COLO668 (cell line): ENCODE results near the gene CA5B.
A peak's percentile ranks its signal among the peaks of the same experiment; 100 is the strongest.
"Not testable (repeated sequence)": the region's sequence is repeated elsewhere in the genome, so short reads cannot be mapped to it uniquely, and the experiment has no call there.

Experiments
- DNase-seq: peaks from one replicate; lab custom pipeline; 2025; ENCODE audit not compliant: unreplicated experiment; lab: John Stamatoyannopoulos, UW

The CA5B gene

DNA sequence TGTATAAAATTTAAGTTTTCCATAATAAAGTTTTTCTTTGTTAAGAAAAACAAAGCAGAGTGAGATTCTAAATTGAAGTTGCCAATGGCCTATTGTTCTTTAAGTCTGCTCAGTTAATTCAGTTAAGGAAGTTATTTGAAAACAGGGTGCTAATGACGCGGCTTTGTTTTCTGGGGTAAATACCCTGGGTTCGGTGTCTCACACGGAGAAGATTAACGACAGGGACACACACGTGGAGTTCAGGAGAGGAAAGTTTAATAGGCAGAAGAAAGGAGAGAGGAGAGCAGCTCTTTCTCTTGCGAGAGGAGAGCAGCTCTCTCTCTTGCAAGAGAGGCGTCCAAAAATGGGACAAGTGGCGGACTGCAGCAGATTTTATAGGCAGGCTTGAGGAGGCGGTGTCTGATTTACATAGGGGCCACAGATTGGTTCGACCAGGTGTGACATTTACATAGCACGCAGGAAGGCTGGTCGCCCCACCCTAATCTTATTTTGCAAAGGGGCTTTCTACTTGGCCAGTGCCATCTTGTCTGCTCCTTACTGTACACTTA, 9.6 kb downstream of the CA5B start:
- no peak for DNase-seq

DNA sequence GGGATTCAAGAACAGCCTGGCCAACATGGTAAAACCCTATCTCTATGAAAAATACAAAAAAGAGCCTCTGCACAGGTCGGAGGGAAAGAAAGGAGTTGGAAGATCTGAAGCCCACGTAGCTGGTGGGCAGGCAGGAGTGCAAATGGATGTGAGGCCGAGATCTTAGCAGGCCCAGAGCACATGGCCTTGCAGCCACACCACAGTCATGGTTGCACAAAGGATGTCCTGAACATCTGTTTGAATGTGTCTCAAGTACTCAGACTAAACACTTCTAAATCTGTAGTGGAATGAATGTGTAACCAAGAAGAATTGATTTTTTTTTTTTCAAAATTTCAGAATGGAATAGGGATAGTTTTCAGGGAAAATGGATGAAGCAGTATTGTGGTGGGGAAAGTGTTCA, 10.8 kb downstream of the CA5B start:
- DNase-seq, result no peak

DNA sequence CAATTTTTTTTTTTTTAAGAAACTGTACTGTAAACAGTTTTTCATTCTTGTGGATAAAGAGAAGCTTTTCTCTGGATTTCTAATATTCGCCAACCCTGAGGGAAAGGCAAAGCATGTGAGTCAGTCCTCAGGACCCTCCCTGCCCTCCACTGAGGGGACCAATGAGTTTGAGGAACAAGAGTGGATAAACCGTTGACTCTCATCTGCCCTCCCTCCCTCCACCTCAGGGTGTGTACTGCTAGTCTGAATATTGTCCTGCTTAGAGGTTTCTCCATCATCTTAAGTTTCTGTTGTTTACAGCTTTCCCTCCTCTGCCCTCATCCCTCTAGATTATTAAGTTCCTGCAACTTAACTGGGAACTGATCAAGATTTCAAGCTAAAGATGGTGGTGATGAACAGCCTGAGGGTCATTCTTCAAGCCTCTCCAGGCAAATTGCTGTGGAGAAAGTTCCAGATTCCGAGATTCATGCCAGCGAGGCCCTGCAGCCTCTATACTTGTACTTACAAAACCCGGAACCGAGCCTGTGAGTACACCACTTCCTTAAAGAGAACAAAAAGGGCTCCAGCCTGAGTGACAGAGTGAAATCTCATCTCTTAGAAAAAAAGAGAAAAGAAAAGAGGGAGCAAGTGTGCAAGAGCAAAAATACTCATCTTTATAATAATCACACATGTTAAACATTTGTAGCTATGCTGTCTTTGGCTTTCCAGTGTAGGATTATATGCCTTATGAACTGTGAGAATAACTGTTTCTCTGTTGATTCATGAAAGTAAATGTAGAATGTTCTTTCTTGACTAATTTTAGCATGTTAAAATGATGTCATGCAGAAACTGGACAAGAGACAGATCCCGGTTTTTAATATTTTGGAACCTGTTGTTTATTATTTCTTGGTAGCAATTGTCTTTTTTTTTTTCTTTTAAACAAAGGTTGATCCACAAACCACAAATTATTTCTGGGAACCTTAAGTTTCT, 11.9 kb downstream of the CA5B start:
- DNase-seq, result no peak

DNA sequence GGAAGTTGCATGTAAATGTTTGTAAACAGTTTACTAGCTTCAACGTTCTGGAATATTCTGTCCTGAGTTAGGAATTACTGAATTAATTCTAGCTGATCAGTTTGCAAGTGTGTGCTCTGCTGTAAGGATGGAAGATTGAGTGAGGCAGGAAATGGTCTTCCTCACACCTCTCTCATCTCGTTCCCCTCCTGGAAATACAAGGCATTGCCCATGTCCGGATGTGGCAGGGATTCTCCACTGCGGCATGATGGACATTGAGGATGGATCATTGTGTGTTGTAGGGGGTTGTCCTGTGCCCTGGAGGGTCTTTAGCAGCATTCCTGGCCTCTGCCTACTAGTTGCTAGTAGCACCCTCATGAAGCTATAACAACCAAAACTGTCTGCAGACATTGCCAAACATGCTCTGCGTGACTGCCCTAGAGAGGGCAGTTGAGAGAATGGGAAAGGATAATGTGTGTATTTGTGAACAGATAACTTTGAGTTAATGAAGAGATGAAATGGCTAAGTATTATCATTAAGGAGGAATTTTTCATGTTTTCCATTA, 12.6 kb downstream of the CA5B start:
- DNase-seq, result no peak

DNA sequence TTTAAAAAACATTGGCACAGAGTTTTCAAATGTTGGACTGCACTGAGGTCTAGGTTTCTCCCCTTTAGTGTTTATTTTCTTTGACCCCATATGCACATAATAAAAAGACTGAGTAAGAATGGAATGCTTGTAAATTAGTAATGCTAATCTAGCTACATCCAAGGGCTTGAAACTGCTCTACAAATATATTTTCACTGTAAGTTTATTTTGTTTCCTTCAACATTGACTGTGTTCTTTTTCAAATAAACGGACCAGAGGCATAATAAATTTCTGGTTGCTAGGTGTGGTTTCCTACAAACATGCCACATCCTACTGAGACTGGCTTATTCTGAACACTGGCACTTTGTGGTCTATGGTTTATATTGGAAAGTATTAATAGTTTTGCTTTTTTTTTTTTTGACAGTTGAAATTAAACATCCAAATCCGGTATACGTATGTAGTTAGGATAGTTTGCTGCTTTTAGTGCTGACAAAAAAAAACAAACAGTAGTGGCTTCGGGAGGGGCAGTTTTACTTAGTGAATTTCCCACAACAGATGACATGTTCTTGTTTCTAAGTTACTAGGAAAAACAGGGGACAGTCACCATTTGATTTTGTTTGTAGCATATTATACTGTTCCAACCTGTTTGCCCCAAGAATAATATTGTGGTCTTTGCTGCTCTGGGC, 13.2 kb downstream of the CA5B start:
- DNase-seq, result no peak

DNA sequence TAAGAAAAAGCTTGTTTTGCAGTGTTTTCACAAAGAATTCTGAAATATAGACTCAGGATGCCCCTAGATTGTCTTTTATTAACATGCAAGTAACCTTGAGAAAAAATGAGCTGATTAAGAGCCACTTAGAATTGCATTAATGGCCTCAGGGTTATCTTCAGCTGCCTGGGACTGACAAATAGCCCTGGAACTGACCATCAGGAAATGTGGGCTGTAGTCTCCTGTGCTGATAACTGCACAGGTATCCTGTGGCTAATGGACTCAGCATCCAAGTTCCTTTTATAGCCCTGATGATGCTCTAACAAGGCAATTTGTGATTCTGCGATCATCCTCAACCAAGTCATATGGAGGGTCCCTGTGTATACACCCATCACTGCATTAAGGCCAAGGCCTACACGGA, 17.0 kb downstream of the CA5B start:
- no peak for DNase-seq

DNA sequence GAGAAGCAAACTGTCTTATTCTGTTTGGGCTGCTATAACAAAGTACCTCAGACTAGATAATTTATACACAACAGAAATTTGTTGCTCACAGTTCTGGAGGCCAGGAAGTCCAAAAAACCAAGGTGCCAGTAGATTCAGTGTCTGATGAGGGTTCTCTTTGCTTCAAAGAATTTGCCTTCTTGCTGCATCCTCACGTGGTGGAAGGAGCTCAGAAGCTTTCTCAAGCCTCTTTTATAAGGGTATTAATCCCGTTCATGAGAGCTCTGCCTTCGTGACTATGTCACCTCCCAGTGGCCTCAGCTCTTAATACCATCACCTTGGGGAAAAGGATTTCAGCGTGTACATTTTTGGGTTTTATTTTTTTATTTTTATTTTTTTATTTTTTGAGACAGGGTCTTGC, 20.1 kb downstream of the CA5B start:
- no peak for DNase-seq

DNA sequence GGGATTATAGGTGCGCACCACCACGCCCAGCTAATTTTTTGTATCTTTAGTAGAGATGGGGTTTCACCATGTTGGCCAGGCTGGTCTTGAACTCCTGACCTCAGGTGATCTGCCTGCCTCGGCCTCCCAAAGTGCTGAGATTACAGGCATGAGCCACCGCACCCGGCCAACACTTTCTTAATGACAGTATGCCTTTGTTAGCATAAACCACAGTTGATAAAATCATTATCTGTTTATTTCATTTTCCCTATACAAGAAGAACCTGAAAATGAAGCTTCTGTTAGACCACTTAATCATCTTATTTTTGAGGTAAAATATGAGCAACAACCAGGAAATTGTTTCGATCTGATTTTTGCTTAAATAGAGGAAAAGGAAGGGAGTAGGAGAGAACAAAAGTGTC, 21.8 kb downstream of the CA5B start:
- DNase-seq, result not testable (repeated sequence)

DNA sequence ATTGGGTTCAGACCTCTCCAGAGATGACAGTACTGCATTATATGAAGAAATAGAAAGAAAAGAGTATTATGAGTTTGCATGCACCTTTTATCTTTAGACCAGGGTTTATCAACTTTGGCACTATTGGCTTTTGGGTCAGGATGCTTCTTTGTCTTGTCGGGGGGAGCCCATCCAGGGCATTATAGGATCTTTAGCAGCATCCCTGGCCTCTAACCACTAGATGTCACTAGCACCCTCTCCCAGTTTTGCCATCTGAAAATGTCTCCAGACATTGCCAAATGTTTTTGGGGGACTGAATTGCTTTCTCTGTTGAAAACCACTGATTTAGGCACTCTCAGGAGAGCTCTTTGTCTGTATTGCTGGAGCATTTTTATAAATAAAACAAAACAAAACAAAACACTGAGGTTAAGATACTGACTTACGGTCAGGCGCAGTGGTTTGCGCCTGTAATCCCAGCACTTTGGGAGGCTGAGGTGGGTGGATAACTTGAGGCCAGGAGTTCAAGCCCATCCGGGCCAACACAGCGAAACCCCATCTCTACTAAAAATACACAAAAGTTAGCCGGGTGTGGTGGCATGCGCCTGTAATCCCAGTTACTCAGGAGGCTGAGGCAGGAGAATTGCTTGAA, 23.6 kb downstream of the CA5B start:
- DNase-seq, result peak; percentile 3

DNA sequence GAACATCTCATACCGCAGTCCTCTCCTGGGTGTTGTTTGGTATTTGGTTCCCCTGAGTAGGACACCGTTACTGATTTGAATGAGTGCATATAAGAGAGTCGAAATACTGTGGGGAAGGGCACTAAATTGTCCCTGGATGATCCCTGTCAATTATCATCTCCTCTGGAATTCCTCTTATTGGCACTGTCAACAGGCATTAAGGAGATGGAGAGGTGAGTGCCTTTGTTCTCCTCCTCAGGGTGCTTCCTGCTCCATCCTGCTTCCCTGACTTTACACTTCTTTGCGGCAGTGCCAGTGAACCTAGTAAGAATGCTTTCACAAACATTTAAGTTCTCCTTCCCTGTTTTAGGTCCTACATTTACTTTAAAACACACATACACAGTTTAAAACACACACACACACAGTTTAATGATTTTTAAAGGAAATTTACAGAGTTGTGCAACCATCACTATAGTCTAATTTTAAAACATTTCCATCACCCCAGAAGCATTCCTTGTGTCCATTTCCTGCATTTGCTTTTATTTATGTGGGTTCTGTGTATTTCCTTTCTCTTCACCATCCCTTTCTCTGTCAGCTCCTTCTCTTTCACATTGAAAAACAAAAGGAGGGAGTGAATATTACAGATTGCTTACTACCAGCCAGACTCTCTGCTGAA, 31.4 kb downstream of the CA5B start:
- DNase-seq, result no peak

DNA sequence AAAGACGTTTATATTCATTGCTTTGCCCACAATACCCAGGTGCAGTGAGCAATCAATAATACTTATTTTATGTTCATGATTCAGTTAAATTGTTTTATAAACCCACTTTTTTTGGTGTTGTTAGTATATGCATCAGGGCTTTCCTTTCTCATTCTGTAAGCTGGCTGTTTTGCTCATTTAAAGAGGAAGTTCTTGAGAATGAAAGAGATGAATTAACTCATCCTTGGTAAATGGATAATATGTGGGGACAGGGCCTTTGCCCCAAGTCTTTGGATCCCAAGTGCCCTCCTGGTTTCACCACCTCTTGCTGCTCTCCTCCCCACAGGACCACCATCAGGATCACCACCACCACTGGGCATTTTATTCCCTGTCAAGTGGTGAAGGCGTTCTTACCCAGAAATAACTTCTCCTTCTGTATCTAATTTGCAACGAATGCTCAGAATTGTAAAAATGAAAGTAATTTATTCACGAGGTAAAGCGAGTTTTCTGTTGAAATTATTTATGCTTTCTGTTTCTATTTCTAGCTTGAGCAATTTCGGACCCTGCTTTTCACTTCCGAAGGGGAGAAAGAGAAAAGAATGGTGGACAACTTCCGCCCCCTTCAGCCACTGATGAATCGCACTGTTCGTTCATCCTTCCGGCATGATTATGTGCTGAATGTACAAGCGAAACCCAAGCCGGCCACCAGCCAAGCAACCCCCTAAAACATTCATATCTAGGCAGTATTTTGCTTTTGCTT, 44.1 kb downstream of the CA5B start:
- no peak for DNase-seq

DNA sequence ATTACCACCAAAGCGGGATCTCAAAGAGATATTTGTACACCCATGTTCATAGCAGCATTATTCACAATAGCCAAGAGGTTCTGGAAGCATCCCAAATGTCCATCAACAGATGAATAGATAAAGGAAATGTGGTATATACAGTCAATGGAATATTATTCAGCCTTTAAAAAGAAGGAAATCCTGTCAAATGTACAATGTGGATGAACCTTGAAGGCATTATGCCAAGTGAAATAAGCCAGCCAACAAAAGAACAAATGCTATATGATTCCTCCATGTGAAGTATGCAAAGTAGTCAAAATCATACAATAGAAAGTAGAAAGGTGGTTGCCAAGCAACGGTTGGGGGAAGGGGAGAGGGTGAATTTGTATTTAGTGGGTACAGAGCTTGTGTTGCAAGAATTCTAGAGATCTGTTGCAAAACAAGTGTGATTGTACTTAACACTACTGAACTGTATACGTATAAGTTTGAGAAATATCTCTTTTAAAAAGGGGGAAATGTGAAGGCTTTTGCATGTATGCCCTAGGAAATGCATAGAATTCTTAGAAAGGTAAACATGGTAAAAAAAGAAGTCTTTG, 47.2 kb downstream of the CA5B start:
- DNase-seq, result no peak

DNA sequence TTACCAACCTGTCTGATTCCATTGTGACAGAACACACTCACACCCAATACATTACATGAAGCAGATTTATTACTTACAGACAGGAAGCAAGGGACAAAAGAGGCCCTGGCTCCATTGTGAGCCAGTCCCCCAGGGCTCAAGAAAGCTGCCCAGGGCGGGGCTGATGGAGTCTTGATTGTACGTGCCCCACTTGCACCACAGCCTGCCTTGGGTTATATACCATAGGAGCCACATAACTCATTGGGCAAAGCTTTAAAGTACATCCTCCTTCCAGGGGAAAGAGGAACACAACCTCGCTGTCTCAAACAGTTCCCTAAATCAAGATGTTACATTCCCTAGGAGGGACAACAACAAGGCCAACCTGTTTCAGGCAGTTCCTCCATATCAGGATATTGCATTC, 48.8 kb downstream of the CA5B start:
- no peak for DNase-seq

DNA sequence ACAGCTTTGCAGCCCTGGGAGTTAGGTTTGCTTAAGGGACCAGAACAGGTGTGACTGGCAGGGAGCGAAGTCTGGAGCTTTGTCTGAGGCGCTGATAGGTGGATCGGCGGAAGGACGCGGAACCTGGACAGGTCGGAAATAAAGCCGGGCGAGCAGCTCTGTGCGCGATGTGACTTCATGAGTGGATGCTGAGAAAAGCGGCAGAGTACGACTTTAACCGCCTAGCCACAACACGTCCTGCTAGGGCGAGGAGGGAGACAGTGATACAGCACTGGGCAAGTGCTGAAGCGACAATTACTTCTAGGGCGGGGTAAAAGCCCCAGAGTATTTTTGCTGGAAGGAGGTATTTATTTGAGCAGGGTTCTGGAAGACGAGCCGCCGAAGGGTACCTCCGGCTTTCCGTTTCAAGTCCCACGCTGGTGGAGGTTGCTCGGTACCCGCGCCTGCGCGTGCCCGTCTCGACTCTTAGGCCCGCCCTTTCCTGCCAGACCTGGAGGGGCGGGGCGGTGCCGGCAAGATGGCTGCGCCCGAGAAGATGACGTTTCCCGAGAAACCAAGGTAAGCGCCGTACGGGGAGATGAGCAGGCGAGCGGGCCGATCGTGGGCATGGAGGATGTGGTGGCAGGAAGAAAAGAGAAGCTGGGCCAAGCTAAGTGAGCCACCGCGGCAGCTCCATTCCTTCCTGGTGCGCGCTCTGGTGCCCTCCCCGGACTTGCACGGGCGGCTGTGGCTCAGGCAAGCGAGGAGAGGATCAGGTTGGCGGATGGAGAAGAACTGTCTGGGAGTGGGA, 52.1 kb downstream of the CA5B start, which contains the start of gene ZRSR2:
ZRSR2 (plus strand) TSS at position 506 of the 790 bp plus-strand sequence; CDS start at position 518, 12 bp downstream.
- DNase-seq, result peak; percentile 90

DNA sequence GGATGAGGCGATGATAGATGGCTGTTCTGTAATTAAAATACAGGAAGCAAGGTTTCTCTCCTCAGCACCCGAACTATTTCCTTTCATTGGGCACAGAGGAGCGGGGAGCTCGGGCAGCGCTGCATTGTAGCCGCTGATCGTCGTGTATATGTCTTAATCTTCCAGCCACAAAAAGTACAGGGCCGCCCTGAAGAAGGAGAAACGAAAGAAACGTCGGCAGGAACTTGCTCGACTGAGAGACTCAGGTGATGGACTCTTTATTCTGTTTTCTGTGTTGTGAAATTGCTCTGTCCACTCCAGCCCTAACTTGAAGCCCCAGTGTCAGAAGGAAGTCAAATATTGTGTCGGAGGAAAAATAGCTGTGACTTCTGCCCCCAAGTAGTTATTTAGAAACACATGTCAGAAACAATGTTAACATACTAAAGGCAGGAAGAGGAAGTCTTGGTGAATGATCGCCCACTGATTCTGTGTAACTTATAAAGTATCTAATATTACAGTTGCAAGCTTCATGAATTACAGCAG, 52.8 kb downstream of the CA5B start:
- DNase-seq, result no peak

DNA sequence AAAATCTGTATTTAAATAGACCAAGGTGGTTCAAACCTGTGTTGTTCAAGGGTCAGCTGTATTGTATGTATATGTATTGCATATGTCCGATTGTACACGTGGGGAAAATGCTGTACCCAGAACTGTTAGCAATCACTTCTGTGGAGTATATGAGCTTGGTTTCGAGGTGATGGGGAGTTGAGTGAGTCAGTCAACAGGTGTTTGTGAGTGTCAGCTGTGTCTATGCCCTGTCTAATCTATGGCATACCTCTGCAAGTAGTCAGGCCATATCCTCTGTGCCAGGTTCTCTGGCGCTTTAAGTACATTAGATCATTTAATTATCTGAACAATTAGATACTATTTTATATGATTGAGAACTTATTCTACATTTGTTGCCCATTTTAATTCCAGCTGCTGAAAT, 59.6 kb downstream of the CA5B start:
- no peak for DNase-seq

DNA sequence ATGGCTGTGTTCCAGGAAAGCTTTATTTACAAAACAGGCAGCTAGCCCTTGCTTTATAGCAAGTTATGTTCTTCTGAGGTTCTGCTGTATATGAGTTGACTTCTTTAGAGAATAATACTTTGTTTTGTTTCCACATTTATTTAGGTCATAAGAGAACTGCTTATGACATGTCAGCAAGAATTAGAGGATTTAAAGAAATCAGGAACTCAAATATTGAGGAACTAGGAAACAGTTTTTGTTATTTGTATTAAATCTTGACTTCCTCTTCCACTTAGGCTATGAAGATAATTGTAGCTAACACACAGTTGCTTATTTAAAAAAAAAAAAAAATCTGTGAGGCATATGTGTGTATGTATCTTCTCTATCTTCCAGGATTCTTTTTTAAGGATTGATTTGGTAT, 66.5 kb downstream of the CA5B start:
- no peak for DNase-seq

DNA sequence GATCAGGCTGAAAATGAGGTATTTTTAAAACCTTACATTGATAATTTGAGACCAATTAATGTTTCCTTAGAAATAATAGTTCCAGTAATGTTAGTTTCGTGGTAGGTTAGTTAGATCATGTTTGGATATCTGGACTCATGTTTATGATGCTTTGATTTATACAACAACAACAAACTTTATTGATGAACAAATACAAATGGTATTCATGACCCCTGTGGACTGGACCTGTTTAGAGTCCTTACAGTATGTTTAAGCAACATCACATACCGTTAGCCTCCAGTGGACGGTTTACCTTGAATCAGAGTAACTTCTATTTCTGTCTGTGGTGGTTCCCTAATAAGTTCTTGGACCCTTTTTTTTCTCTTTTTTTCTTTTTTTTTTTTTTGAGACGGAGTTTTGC, 70.2 kb downstream of the CA5B start:
- DNase-seq, result no peak
